ENCODE measurements around the gene SGPP1.

- no peak for TF ChIP-seq GATA2 (IDR thresholded peaks at IDR 0.05; ENCODE audit: low read depth, low read length)
- no peak for TF ChIP-seq GATA3 (IDR thresholded peaks at IDR 0.05; ENCODE audit: low read depth, low read length)
These were observed 1.4 kb downstream of the SGPP1 start for GRCh38 chr14:63726499-63726898.

Measured in SH-SY5Y (cell line).